PFSK-1 (cell line): ENCODE measurements around the gene STAT1.

Experiments
- POLR2AphosphoS5 ChIP-seq: IDR thresholded peaks from 2 replicates; pipeline ENCODE4 v1.6.1; 2012; ENCODE audit warnings: low read depth, mild to moderate bottlenecking, control low read depth, low read length, moderate library complexity
- TF ChIP-seq, protein P1 (sequence below), 2 experiments: IDR thresholded peaks; 2 replicates each; pipeline versions ENCODE4 v1.6.1 to v1.8.0; 2011 to 2012; ENCODE audit warnings: low read depth in 2 of 2, low read length in 2 of 2, control low read depth in 1 of 2, inconsistent platforms in 1 of 2, mild to moderate bottlenecking in 1 of 2, moderate library complexity in 1 of 2; ENCODE audit not compliant: insufficient read depth in 1 of 2

DNA sequence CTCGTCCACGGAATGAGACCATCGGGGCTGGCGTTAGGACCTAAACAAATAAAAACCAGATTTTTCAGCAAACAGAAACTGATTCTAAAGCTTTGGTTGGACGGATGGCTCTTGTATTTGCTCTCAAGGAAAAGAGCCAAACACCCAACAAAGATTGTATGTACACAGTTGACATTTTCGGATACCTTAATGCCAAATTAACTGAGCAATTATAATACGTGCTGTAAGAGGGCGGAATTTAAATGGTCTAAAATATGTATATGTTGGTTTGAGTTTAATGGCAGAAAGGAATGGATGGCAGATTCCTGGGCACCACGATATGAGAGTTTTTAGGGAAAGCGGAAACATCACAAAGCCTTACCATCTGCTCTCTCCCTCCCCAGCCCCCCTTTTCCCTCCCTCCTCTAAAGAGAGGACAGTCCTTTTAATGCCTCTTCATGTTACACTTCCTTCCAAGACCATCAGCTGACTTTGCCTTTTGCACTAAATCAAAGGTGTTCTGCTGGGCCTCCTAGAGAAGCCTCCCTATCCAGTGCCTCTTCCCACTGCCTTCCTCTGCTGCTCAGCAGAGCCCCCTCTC, 33.3 kb downstream of the STAT1 start:
- no peak for TF ChIP-seq POLR2AphosphoS5
- TF ChIP-seq, protein P1, sequence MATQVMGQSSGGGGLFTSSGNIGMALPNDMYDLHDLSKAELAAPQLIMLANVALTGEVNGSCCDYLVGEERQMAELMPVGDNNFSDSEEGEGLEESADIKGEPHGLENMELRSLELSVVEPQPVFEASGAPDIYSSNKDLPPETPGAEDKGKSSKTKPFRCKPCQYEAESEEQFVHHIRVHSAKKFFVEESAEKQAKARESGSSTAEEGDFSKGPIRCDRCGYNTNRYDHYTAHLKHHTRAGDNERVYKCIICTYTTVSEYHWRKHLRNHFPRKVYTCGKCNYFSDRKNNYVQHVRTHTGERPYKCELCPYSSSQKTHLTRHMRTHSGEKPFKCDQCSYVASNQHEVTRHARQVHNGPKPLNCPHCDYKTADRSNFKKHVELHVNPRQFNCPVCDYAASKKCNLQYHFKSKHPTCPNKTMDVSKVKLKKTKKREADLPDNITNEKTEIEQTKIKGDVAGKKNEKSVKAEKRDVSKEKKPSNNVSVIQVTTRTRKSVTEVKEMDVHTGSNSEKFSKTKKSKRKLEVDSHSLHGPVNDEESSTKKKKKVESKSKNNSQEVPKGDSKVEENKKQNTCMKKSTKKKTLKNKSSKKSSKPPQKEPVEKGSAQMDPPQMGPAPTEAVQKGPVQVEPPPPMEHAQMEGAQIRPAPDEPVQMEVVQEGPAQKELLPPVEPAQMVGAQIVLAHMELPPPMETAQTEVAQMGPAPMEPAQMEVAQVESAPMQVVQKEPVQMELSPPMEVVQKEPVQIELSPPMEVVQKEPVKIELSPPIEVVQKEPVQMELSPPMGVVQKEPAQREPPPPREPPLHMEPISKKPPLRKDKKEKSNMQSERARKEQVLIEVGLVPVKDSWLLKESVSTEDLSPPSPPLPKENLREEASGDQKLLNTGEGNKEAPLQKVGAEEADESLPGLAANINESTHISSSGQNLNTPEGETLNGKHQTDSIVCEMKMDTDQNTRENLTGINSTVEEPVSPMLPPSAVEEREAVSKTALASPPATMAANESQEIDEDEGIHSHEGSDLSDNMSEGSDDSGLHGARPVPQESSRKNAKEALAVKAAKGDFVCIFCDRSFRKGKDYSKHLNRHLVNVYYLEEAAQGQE (IDR thresholded peaks at IDR 0.05; ENCODE audit: insufficient read depth in 1 of 2, low read depth in 2 of 2, low read length in 2 of 2) = no peak
